HG03060 (cell line): ENCODE measurements around the gene ZNF274.
"Not testable (repeated sequence)": the region's sequence is repeated elsewhere in the genome, so short reads cannot be mapped to it uniquely, and the experiment has no call there.

Experiments used
- ATAC-seq: cut with Tn5 transposase; IDR thresholded peaks from one replicate; pipeline ENCODE4 v1.9.1; 2021; ENCODE audit warnings: low read depth, moderate number of reproducible peaks; ENCODE audit not compliant: unreplicated experiment

Gene ZNF274

GRCh38 chr19:58182989-58183816, at the start of gene ZNF274:
ZNF274 (plus strand) TSS chr19:58183061; CDS start chr19:58183966, 905 bp downstream.
- ATAC-seq, result peak; percentile 59

GRCh38 chr19:58134244-58134643, 48.6 kb upstream of the ZNF274 start:
- no peak for ATAC-seq

GRCh38 chr19:58145849-58146248, 37.0 kb upstream of the ZNF274 start:
- ATAC-seq, result no peak

GRCh38 chr19:58147475-58147874, 35.4 kb upstream of the ZNF274 start:
- ATAC-seq, result not testable (repeated sequence)

GRCh38 chr19:58150328-58150921, 32.4 kb upstream of the ZNF274 start, which contains the start of gene ZNF329:
ZNF329 (minus strand) TSS chr19:58150789; CDS start chr19:58129503, 21,286 bp downstream.
- peak; percentile 68 for ATAC-seq

- no peak for ATAC-seq
Observed at GRCh38 chr19:58153386-58153785, 29.5 kb upstream of the ZNF274 start.

- ATAC-seq, result no peak
Observed at GRCh38 chr19:58154287-58154678, 28.6 kb upstream of the ZNF274 start.

GRCh38 chr19:58154679-58155648, 27.9 kb upstream of the ZNF274 start:
- ATAC-seq, result no peak

- ATAC-seq, result no peak
Observed at GRCh38 chr19:58157045-58157728, 25.7 kb upstream of the ZNF274 start.

GRCh38 chr19:58166268-58166667, 16.6 kb upstream of the ZNF274 start:
- ATAC-seq, result no peak

GRCh38 chr19:58166708-58167280, 16.1 kb upstream of the ZNF274 start:
- no peak for ATAC-seq

- no peak for ATAC-seq
Observed at GRCh38 chr19:58170860-58171259, 12.0 kb upstream of the ZNF274 start.

- no peak for ATAC-seq
Observed at GRCh38 chr19:58181902-58182576, 822 bp upstream of the ZNF274 start.

GRCh38 chr19:58182577-58182988, 278 bp upstream of the ZNF274 start:
- ATAC-seq, result peak; percentile 11

GRCh38 chr19:58183817-58184215, 955 bp downstream of the ZNF274 start:
- no peak for ATAC-seq

GRCh38 chr19:58196901-58197616, 14.2 kb downstream of the ZNF274 start:
- no peak for ATAC-seq

GRCh38 chr19:58203814-58204475, 21.1 kb downstream of the ZNF274 start:
- ATAC-seq, result no peak

GRCh38 chr19:58204566-58204965, 21.7 kb downstream of the ZNF274 start:
- ATAC-seq, result no peak
